ENCODE measurements around the gene ATP2B2.

GRCh38 chr3:10430805-10431204, 74.6 kb downstream of the ATP2B2 start:
- no peak for TF ChIP-seq POLR2A (IDR thresholded peaks at IDR 0.05; ENCODE audit: borderline replicate concordance, extremely low read depth, insufficient read depth, insufficient read length)
- TF ChIP-seq, protein P1, sequence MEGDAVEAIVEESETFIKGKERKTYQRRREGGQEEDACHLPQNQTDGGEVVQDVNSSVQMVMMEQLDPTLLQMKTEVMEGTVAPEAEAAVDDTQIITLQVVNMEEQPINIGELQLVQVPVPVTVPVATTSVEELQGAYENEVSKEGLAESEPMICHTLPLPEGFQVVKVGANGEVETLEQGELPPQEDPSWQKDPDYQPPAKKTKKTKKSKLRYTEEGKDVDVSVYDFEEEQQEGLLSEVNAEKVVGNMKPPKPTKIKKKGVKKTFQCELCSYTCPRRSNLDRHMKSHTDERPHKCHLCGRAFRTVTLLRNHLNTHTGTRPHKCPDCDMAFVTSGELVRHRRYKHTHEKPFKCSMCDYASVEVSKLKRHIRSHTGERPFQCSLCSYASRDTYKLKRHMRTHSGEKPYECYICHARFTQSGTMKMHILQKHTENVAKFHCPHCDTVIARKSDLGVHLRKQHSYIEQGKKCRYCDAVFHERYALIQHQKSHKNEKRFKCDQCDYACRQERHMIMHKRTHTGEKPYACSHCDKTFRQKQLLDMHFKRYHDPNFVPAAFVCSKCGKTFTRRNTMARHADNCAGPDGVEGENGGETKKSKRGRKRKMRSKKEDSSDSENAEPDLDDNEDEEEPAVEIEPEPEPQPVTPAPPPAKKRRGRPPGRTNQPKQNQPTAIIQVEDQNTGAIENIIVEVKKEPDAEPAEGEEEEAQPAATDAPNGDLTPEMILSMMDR (IDR thresholded peaks at IDR 0.05 in 2 of 3, conservative IDR thresholded peaks at IDR 0.05 in 1 of 3; ENCODE audit: borderline replicate concordance in 1 of 3, insufficient read depth in 1 of 3, low read depth in 2 of 3, low read length in 2 of 3), result no peak
- TF ChIP-seq EZH2phosphoT487 (IDR thresholded peaks at IDR 0.05; ENCODE audit: borderline replicate concordance), result no peak
- TF ChIP-seq POLR2AphosphoS5 (IDR thresholded peaks at IDR 0.05; ENCODE audit: low read depth, low read length), result no peak
- TF ChIP-seq MAX (IDR thresholded peaks at IDR 0.05), result no peak
- no peak for TF ChIP-seq EZH2 (IDR thresholded peaks at IDR 0.05)
- no peak for TF ChIP-seq FOSL1 (IDR thresholded peaks at IDR 0.05; ENCODE audit: low read depth)
- TF ChIP-seq YY1 (IDR thresholded peaks at IDR 0.05; ENCODE audit: extremely low read depth, insufficient replicate concordance, low read depth, low read length), result no peak
- TF ChIP-seq ZBTB33 (IDR thresholded peaks at IDR 0.05; ENCODE audit: extremely low read depth, insufficient replicate concordance, low read length), result no peak
- TF ChIP-seq RAD21 (IDR thresholded peaks at IDR 0.05; ENCODE audit: low read depth), result no peak
- no peak for TF ChIP-seq EGR1 (IDR thresholded peaks at IDR 0.05; ENCODE audit: low read depth)
- TF ChIP-seq SRF (IDR thresholded peaks at IDR 0.05; ENCODE audit: low read depth), result no peak

All from HCT116 (cell line).